ENCODE results near the gene CINP. TPM values are rescaled to one million over a fixed set of nuclear protein-coding genes. Genes with fewer than 3 reads are reported as not detected.
A peak's percentile ranks its signal among the peaks of the same experiment; 100 is the strongest.

CINP gene
- total RNA-seq, 1 experiment from 2014 or later = 76.9 TPM

DNA sequence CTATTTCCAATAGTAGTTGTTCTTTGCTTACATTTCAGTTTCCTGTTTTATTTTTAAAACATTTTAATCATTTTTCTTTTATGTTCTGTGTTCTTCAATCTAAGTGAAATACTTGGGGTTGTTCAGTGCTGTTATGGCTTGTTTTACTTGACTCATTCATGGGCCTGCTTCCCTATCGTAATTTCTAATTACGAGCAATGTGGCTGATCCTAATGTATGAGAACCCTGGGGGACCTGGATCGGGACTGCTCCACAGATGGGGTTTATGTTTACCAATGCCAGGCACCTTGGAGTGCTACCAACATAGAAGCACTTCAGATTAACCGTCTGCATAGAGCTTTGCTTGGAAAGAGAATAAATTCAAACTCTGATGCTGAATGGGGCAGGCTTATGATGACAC lies 29.8 kb upstream of the CINP start:
- H3K36me3 ChIP-seq (ENCODE audit: low read depth, low read length) = no peaks in the 10 kb centered on the region
- no peaks in the 10 kb centered on the region for H3K27me3 ChIP-seq (ENCODE audit: low read length)
- H3K4me3 ChIP-seq (ENCODE audit: low read length) = no peak overlapping the region
- CTCF ChIA-PET = no interaction called here
- no peak overlapping the region for H3K9ac ChIP-seq (ENCODE audit: low read length)
- TF ChIP-seq EZH2phosphoT487 (IDR thresholded peaks at IDR 0.05; ENCODE audit: borderline replicate concordance, low read length) (no peak), EZH2 (IDR thresholded peaks at IDR 0.05; ENCODE audit: low read length, unreplicated experiment) (no peak)
- TF ChIP-seq, protein P1, sequence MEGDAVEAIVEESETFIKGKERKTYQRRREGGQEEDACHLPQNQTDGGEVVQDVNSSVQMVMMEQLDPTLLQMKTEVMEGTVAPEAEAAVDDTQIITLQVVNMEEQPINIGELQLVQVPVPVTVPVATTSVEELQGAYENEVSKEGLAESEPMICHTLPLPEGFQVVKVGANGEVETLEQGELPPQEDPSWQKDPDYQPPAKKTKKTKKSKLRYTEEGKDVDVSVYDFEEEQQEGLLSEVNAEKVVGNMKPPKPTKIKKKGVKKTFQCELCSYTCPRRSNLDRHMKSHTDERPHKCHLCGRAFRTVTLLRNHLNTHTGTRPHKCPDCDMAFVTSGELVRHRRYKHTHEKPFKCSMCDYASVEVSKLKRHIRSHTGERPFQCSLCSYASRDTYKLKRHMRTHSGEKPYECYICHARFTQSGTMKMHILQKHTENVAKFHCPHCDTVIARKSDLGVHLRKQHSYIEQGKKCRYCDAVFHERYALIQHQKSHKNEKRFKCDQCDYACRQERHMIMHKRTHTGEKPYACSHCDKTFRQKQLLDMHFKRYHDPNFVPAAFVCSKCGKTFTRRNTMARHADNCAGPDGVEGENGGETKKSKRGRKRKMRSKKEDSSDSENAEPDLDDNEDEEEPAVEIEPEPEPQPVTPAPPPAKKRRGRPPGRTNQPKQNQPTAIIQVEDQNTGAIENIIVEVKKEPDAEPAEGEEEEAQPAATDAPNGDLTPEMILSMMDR (conservative IDR thresholded peaks at IDR 0.05; ENCODE audit: low read depth, low read length) = no peak
- no peaks in the 10 kb centered on the region for H3K9me2 ChIP-seq (replicated peaks; ENCODE audit: low read length)
- no peak for DNase-seq
- no peak overlapping the region for H3K4me2 ChIP-seq (ENCODE audit: low read length)
- intact Hi-C loops (cut with micrococcal nuclease) = no loop called here
- H3K9me3 ChIP-seq (ENCODE audit: low read length) = no peaks in the 10 kb centered on the region
- H3K79me2 ChIP-seq (ENCODE audit: low read length) = no peaks in the 10 kb centered on the region
- H4K20me1 ChIP-seq (ENCODE audit: low read length) = no peaks in the 10 kb centered on the region
- no peaks in the 10 kb centered on the region for H3F3A ChIP-seq (ENCODE audit: low read length, unreplicated experiment)
- no peak overlapping the region for H2AFZ ChIP-seq (ENCODE audit: low read length)
- no TSS peak for BruUV-seq (replicated peaks)
- peaks cover 5% of the 10 kb centered on the region; the same call in 1 of the 2 replicates for H3K4me1 ChIP-seq (ENCODE audit: insufficient read depth, low read length)
- POLR2A ChIA-PET (ENCODE audit: unreplicated experiment) = no interaction called here
- no peak overlapping the region for H3K27ac ChIP-seq (ENCODE audit: low read length)
- no peak for ATAC-seq

DNA sequence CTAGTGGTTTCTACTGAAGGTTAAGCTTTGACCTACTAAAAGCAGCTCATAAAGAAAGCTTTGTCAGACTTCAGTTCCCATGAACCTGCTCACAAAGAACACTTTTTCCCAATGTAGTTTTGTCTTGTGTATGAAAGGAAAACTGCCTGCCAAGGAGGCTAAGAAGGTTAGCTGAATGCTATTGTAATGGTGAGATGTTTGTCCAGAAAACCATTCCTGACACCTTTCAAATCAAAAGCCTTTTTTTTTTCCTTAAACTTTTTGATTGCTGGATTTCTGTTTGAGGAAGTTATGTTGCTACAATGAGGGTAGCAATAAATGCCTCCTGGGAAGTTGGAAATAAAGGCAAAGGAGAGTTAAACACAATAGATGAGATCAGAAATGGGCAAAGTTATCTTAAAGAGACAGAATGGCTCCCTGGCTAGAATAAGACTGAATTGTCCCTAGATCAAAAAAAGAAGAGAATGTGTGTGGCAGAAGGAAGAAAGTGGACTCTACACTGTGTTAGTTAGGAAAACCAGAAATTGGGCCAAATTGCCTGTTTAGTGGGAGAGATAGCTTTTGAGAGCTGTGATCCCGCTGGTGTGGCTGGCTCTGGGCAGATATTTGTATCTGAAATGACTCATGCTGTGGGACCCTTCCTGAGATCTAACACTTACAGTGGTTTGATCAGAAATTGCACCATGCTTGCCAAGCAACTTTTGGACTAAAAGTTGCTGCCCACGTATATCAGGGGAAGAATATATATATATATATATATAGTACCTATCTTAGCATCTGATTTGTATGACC lies 27.6 kb upstream of the CINP start:
- Histone ChIP-seq H3K9ac (ENCODE audit: low read length) (no peak overlapping the region), H3K27ac (ENCODE audit: low read length) (no peak overlapping the region), H3K4me2 (ENCODE audit: low read length) (no peak overlapping the region), H3K4me3 (ENCODE audit: low read length) (no peak overlapping the region), H3K9me3 (ENCODE audit: low read length) (no peaks in the 10 kb centered on the region), H3K27me3 (ENCODE audit: low read length) (no peaks in the 10 kb centered on the region), H3K36me3 (ENCODE audit: low read depth, low read length) (no peaks in the 10 kb centered on the region; the same call in 1 of the 2 replicates), H3K79me2 (ENCODE audit: low read length) (no peaks in the 10 kb centered on the region), H4K20me1 (ENCODE audit: low read length) (no peaks in the 10 kb centered on the region), H3F3A (ENCODE audit: low read length, unreplicated experiment) (no peaks in the 10 kb centered on the region), H3K9me2 (replicated peaks; ENCODE audit: low read length) (no peaks in the 10 kb centered on the region), H3K4me1 (ENCODE audit: insufficient read depth, low read length) (peaks cover 5% of the 10 kb centered on the region; the same call in 1 of the 2 replicates), H2AFZ (ENCODE audit: low read length) (no peak overlapping the region)
- intact Hi-C loops (cut with micrococcal nuclease) = no loop called here
- ATAC-seq = no peak; the same call in 1 of the 2 replicates
- ChIA-PET POLR2A (ENCODE audit: unreplicated experiment) (interaction anchor here (0.6 kb wide), 1 partner anchor 12 kb away, joined by 6 read pairs; no protein-coding TSS in a partner anchor), CTCF (no interaction called here)
- no TSS peak for BruUV-seq (replicated peaks)
- peak; percentile 12 for DNase-seq
- TF ChIP-seq EZH2phosphoT487 (IDR thresholded peaks at IDR 0.05; ENCODE audit: borderline replicate concordance, low read length) (no peak), EZH2 (IDR thresholded peaks at IDR 0.05; ENCODE audit: low read length, unreplicated experiment) (no peak)
- TF ChIP-seq, protein P1 (conservative IDR thresholded peaks at IDR 0.05; ENCODE audit: low read depth, low read length) = no peak

- CTCF ChIA-PET = no interaction called here
Measured at GRCh38 chr14:102389246-102389645, 26.6 kb upstream of the CINP start.

More at GRCh38 chr14:102389246-102389645, 26.6 kb upstream of the CINP start:
- no peaks in the 10 kb centered on the region for H3K27me3 ChIP-seq (ENCODE audit: low read length)
- ATAC-seq = no peak
- H3K4me3 ChIP-seq (ENCODE audit: low read length) = no peak overlapping the region
- BruUV-seq (replicated peaks) = no TSS peak
- no peaks in the 10 kb centered on the region; the same call in 1 of the 2 replicates for H3K36me3 ChIP-seq (ENCODE audit: low read depth, low read length)
- no peak overlapping the region for H3K4me2 ChIP-seq (ENCODE audit: low read length)
- no peak overlapping the region for H3K27ac ChIP-seq (ENCODE audit: low read length)
- H3K4me1 ChIP-seq (ENCODE audit: insufficient read depth, low read length) = peaks cover 5% of the 10 kb centered on the region; the same call in 1 of the 2 replicates
- DNase-seq = no peak
- POLR2A ChIA-PET (ENCODE audit: unreplicated experiment) = no interaction called here
- H3K9me3 ChIP-seq (ENCODE audit: low read length) = no peaks in the 10 kb centered on the region
- H3K9me2 ChIP-seq (replicated peaks; ENCODE audit: low read length) = no peaks in the 10 kb centered on the region
- TF ChIP-seq EZH2 (IDR thresholded peaks at IDR 0.05; ENCODE audit: low read length, unreplicated experiment) (no peak), EZH2phosphoT487 (IDR thresholded peaks at IDR 0.05; ENCODE audit: borderline replicate concordance, low read length) (no peak)
- TF ChIP-seq, protein P1 (conservative IDR thresholded peaks at IDR 0.05; ENCODE audit: low read depth, low read length) = no peak
- no peak overlapping the region for H3K9ac ChIP-seq (ENCODE audit: low read length)
- H3K79me2 ChIP-seq (ENCODE audit: low read length) = no peaks in the 10 kb centered on the region
- H4K20me1 ChIP-seq (ENCODE audit: low read length) = no peaks in the 10 kb centered on the region
- no peak overlapping the region for H2AFZ ChIP-seq (ENCODE audit: low read length)
- intact Hi-C loops (cut with micrococcal nuclease) = no loop called here
- H3F3A ChIP-seq (ENCODE audit: low read length, unreplicated experiment) = no peaks in the 10 kb centered on the region
